Medulla oblongata (tissue), 1 donor: Measurements from ENCODE around the gene AGXT.

Source experiments
- DNase-seq: peaks from one replicate; pipeline ENCODE4 v3.0.0-alpha.2; 2015; ENCODE audit errors: extremely low spot score

The AGXT gene

DNA sequence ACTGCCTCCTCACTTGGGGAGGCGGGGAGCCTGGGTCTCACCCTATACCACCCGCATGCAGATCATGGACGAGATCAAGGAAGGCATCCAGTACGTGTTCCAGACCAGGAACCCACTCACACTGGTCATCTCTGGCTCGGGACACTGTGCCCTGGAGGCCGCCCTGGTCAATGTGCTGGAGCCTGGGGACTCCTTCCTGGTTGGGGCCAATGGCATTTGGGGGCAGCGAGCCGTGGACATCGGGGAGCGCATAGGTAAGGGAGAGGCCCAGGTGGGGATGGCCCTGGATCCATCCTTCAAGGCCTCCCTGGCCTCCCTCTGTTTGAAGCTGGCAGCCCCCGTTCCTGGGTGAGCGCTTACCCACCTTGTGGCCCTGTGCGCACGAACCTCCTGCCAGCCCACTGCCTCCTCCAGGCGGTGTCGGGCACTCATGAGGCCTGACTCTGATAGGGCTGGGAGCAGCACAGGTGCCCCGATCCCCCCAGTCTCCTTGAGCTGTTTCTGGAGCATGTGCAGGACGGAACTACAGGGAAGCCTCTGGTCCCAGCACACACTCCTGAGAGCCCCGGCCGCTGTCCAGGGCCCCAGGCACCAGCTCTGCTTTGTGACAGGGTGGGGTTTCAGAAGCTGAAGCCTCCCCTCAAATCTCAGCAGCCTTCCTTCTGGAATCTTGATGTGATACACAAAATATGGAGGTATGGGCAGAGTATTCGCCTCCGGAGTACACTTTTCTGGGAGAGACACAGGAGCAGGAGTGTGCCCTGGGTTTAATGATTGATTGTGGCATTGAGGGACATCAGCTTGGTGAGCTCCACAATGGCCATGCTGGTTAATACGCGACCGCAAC lies 708 bp downstream of the AGXT start:
- DNase-seq: no peak

GRCh38 chr2:240869956-240870875 lies 1.6 kb downstream of the AGXT start:
- no peak for DNase-seq

DNA sequence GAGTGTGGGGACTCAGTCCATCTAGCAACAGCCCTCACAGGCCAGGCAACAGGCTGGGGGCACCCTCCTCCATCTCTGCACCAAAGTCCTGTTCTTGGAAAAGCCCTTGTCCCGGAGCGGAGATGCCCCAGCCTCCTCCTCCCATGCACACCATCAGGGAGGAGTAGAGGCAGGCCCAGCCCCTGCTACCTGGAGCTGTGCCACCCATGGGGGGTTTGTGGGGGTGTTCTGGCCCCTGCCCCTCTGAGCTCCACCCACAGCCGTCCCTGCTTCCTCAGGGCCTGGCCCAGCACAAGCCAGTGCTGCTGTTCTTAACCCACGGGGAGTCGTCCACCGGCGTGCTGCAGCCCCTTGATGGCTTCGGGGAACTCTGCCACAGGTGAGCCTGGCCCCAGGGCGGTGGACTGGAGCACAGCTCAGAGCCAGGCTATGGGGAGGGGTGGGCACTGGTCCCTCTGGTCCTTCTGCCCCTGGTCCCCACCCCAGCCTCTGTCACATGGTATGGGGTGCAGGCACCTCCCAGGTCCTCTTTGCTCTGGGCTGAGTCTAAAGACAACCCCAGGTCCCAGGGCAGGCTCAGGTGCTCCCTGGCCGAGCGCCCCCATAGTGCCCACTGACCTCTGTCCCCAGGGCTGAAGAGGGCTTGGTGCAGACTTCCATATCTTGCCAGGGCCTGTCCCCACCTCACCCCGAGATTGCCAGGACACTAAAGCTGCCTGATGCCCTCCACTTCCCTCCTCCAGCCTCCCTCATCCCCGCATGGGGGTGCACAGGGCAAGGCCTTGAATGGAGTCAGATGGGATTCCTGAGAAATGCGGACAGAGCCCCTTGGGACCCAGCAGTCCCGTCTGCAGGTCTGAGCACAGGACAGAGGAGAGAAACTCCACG lies 2.7 kb downstream of the AGXT start:
- no peak for DNase-seq

DNA sequence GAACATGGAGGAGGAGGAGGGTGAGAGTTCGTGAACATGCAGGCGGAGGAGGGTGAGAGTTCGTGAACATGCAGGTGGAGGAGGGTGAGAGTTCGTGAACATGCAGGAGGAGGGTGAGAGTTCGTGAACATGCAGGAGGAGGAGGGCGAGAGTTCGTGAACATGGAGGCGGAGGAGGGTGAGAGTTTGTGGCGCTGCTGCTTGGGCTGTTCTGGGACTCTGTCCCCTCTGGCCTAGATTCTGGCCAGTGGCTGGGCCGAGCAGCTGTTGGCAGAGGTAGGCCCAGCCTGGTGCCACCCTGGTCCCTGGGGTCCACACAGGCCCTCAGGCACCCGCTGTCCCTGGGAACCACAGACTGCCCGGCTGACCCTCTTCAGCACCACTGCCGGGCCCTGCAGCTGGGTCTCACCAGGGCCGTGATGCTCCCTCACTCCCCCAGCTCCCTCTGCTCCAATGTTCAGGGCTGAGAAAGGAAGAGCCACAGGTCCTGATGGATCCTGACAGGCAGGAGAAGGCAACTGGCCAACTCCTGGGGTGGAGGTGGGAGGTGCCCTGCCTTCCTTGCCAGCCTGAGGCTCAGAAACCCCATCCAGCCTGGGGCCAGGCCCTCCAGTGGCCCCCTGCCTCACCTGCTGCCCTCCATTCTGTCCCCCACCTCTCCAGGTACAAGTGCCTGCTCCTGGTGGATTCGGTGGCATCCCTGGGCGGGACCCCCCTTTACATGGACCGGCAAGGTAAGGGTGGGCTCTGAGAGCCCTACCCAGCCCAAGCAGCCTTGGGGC lies 3.9 kb downstream of the AGXT start:
- DNase-seq: no peak

DNA sequence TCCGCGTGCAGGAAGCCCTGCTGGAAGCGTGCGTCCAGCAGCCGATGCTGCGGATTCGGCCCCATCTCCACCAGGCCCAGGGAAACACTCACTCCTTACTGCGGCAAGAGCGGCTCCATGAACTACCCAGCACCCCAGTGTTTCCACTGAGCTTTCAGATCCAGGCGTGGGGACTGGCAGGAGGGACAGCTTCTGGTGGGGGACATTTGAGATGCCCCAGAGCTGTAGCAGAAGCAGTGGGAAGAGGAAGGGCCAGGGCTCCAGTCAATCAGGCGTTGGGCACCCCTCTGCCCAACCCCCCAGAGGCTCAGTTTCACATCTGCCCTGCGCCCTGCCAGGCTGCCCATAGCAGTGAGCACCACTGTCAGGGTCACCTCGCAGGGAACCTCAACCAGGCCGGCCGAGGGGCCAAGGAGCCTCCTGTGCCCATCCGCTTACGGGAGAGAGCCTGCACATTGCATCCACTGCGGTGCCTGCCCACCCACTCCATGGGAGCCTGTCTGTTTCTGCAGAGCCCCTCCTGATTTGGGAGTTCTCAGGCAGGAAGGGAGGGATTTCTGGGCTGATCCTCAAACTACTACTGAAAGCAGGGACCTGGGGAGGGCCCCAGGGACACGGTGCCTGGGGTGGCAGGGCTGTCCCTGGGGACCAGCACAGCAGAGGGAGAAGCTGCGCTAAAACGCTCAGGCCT lies 4.6 kb downstream of the AGXT start:
- no peak for DNase-seq

DNA sequence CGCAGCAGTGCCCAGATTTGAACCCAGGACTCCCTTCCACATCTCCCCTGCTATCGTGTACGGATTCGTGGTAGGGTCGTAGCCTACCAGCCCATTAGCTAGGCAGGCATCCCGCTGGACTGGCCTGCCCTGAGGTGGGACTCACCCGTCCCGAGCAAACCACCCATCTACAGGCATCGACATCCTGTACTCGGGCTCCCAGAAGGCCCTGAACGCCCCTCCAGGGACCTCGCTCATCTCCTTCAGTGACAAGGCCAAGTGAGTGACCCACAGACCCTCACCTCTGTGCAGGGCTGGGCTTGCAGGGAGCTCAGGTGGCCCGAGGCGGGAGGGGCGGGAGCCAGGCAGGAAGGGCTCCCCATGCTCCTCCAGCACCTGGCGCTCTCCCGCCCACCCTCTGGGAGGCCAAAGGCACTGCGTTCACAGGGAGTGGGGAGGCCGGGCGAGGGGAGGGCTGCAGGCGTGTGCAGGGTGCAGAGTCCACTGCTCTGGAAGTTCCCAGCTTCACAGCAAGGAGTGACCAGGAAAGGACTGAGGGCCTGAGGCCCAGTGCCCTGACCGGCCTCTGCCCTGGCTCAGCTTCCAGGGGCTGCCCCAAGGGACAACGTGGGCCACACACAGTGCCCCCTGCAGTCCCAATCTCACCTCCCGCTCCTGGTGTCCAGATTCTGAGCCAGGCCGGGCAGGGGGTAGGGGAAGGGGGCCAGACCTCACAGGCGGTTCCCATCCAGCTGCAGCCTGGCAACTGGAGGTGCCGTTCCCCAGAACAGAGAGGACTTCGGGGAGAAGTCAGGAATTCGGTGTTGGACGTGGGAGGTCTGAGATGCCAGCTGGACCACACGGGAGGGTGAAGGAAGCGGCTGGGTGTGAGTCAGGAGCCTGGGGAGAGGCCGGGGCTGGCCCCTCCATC lies 5.4 kb downstream of the AGXT start:
- no peak for DNase-seq

DNA sequence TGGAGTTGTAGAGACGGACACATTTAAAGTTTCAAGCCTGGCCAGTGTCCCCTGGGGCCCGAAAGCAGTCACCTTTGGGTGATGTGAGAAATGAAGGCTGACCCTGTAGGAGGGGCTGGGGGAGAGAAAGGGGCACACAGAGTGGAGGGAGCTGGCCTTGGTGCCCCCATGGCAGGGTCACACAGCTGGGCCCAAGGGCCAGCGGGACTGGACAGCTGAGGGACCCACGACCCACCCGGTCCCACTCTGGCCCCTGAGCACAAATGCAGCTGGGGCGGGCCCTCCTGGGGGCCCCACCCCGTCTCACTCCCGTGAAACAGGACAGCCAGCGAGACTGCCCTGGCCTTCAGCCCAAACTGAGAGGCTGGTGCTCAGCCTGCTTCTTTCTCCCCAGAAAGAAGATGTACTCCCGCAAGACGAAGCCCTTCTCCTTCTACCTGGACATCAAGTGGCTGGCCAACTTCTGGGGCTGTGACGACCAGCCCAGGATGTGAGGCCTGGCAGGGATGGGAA lies 6.1 kb downstream of the AGXT start:
- DNase-seq: no peak

DNA sequence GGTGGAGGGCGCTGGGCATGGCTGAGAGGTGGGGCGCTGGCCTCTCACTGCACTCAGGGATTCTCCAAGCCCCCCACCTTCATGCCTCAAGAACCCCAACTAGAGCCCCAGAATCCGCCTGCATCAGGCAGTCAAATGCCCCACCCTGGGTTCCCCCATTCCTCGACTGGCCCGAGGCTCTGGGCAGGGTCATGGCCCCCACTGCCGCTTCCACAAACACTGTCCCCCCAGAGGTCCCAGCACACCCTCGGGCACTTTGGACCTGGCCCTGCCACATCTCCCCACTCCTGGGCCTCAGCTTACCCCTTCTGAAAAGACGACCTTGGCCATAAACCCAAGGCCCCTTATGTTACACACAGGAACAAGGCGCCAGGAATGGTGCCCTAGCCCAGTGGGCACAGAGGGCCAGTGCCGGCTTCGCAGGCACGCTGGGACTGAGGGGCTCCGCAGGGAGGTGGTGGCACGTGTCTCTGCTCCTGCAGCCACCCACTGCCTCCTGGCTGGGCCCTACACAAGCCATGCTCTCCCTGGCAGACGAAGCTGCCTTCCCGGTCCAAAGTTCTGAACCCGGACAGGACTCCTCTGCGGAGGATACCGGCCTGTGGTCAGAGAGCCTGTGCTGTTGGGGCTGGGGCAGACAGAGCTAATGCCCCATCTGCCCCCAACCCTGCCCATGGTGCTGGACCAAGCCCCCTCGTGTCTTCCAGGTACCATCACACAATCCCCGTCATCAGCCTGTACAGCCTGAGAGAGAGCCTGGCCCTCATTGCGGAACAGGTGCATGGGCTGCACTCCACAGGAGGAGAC lies 6.8 kb downstream of the AGXT start:
- DNase-seq: no peak

DNA sequence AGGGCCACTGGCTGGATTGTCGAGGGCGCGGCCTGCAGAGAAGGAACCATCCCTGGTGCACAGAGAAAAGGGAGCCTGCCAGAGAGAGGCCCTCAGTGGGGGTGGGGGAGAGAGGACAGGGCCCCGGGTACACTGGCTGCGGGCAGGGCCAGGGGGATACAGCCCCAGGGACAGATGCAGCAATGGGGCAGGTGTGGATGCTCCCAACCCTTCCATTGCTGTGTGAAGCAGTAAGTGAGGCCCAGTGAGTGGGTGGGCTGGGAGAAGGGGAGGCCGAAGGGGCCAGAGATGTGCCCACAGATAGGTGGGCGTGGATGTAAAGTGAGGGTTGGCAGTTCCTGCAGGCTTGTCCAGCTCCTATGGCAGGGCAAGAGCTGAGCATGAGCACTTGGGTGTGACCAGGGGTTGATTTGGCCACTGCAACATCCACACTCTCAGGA lies 7.4 kb downstream of the AGXT start:
- no peak for DNase-seq

DNA sequence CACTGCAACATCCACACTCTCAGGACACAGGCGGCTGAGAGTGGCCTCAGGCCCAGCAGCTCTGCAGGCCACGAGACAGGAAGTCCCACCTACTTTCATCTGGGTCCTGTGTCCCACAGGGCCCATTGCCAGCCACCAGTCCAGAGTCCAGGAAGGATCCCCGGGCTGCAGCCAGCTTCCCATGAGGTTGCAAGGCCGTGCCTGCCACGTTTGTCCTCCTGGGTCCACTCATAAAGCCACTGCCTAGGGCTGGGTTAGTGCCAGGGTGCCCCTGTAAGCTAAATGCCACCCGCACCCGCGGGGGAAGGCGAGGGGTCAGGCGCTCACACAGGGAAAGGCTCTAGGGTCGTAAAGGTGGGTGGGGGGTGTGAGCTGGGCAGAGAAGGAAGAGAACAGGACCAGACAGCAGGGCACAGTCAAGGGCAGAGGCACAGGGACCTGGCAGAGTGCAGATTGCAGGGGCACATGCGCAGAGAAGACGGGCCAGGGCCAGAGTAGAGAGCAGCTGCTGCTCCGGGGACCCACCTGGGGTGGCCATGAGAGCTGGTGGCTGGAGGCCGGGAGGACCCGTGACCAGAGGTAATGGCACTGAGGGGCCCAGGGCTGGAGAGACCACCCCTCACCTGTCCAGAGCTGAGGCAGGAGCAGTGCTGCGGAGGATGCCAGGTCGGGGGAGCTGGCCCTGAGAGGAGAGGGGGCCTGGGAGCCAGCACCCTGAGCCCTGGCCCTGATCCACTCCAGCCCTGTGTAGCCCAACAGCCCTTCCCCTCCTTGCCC lies 8.0 kb downstream of the AGXT start:
- DNase-seq: no peak

- DNase-seq: no peak
These were observed 9.1 kb downstream of the AGXT start for GRCh38 chr2:240877460-240878340.

DNA sequence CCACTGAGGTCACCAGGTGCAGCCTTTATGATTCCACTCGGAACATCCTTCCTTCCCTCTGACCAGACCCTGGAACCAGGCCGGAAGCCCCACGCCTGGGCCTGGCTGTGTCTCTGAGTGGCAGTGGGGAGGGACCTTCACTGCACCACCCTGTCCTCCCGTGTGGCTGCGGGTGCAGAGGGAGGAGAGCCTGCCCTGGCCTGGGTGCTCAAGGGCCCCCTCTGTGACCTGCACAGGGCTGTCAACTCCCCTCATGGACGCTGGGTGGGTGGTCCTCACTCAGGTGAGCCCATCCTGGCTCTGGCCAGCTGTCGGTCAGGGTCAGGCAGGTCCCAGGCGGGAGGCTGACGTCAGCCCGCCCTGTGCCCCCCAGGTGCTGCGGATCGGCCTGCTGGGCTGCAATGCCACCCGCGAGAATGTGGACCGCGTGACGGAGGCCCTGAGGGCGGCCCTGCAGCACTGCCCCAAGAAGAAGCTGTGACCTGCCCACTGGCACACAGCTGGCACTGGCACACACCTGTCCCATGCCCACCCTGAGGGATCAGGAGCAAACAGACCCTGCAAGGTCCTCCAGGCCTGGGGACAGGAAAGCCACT lies 9.8 kb downstream of the AGXT start:
- no peak for DNase-seq

DNA sequence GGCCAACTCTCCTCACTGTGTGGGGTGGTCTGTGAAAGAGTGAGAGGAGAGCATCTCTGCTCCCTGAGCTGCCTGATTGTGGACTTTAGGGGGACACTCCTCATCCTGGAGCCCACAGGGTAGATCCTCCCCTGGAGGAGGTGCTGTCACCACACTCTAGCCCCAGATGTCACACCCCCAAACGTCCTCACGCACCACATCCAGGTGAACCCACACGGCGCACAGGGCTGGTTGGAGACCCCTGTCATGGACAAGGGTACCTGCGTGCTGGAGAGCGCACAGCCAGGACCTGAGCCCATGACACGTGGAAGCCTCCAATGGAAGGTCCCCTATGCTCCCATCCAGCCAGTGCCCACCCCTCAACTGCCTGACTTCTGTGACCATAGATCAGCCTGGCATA lies 10.5 kb downstream of the AGXT start:
- no peak for DNase-seq

DNA sequence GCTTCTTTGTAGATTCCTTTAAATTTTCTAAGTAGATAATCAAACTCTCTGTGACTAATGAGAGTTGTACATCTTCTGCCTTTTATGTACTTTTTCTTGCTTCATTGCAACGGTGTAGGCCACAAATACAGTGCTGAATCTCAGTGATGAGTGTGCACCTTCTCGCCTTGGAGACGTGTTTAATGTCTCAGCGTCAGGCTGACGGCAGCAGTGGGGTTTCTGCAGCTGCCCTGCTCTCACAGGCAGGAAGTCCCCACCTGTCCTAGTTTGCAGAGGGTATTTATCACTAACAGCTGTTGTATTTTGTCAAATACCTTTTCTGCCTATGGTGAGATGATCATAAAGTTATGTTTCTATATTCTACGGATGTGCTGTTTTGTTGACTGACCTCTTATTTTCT lies 13.3 kb downstream of the AGXT start:
- no peak for DNase-seq

GRCh38 chr2:240884221-240884620 lies 15.6 kb downstream of the AGXT start:
- no peak for DNase-seq

- no peak for DNase-seq
These were observed 16.1 kb downstream of the AGXT start for GRCh38 chr2:240884745-240885144.
